Heart left ventricle (tissue), 13 donors: ENCODE measurements around the gene GDF7.

ENCODE experiments used
- CTCF ChIP-seq, 12 donors: fragments of 200-600 bp; sonication (generic) in 4 of 12; IDR thresholded peaks; one replicate each; pipeline versions ENCODE4 v1.5.0 to v1.8.0; 2018 to 2022; ENCODE audit warnings: antibody characterized with exemption in 12 of 12, mild to moderate bottlenecking in 5 of 12
- POLR2A ChIP-seq, 2 donors: fragments of 450-650 bp; IDR thresholded peaks; one replicate each; pipeline ENCODE4 v1.6.1; 2017; ENCODE audit warnings: antibody characterized with exemption in 2 of 2, mild to moderate bottlenecking in 2 of 2, moderate library complexity in 2 of 2
- donor health status: ischemic (EF 13 %, LVEDD 7.1; RV severe dilation, severe dysfunction).
- donor health status: DM: no; HTN: yes; CAD: no.
- donor health status: DM: no; HTN: no; CAD: no.
- donor health status: ischemic (EF 25% LVEDD 6.9; RV normal size, moderate dysfunction).
- donor health status: ischemic (EF 25% LVEDD 5.7; RV mildly dilated, moderate dysfunction).
- donor health status: ischemic (EF 35%, LVEDD 5.7; RV mildly dilated, moderate dysfunction).
- donor health status: nonischemic (EF 11% LVEDD 7.7; RV severe dilation, severe dysfunction).
- donor health status: DM: yes; HTN: yes; CAD: no.
- donor health status: PGD.
- donor health status: ischemic (EF 29% LVEDD 5.4; RV normal size, mild dysfunction).
- donor health status: nonischemic (EF 23%, LVEDD 6.1; RV moderate dilation, normal function).

DNA sequence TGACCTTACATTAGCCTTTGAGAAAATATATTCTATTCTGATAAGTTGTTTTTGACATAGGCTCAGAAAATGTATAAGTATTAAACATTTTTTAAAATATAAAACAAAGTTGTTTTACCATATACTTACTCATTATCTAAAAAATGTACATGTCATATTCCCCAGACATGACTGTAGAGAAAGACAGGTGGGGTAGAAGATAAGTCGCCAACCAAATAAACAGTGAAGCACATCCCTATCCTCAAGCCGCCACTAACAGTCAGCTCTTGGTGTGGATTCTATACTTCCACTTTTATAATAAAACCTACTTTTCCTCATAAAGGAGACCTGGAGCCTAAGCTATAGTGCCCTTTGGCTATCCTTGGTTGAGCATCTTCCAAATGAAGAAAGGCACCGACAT, 26.4 kb downstream of the GDF7 start:
- TF ChIP-seq CTCF (IDR thresholded peaks at IDR 0.05) (no peak), POLR2A (IDR thresholded peaks at IDR 0.05) (no peak)
